Type B pancreatic cell (in vitro differentiated cells): Measurements from ENCODE around the gene KHSRP. TPM values are rescaled to one million over a fixed set of nuclear protein-coding genes. Genes with fewer than 3 reads are reported as not detected.

Experiments used
- DNase-seq: peaks from one replicate; pipeline ENCODE4 v3.0.0; 2021; ENCODE audit warnings: mixed read lengths; ENCODE audit not compliant: unreplicated experiment; ENCODE audit errors: extremely low spot score
- H3K27ac Mint-ChIP-seq: 2 replicates; pipeline ENCODE4 v1.8.0; 2021; ENCODE audit warnings: mild to moderate bottlenecking, mixed read lengths
- H3K27me3 Mint-ChIP-seq: 2 replicates; pipeline ENCODE4 v1.8.0; 2021; ENCODE audit warnings: mixed read lengths
- H3K36me3 Mint-ChIP-seq: 2 replicates; pipeline ENCODE4 v1.8.0; 2021; ENCODE audit warnings: mixed read lengths
- H3K4me1 Mint-ChIP-seq: one replicate; pipeline ENCODE4 v1.8.0; 2021; ENCODE audit warnings: mixed read lengths; ENCODE audit not compliant: unreplicated experiment
- H3K4me3 Mint-ChIP-seq: 2 replicates; pipeline ENCODE4 v1.8.0; 2021; ENCODE audit warnings: mild to moderate bottlenecking, mixed read lengths
- H3K9me3 Mint-ChIP-seq: 2 replicates; pipeline ENCODE4 v1.8.0; 2021; ENCODE audit warnings: mixed read lengths
- total RNA-seq: library from RNA; stranded (reverse); gene quantifications from 2 replicates; pipeline ENCODE4 v1.2.1, GENCODE V29; 2021; ENCODE audit warnings: low replicate concordance
- TF ChIP-seq, protein P1 (sequence below): fragments of 200-600 bp; sonication (generic); conservative IDR thresholded peaks from 2 replicates; pipeline ENCODE4 v1.5.0; 2021; ENCODE audit warnings: antibody characterized with exemption, mild to moderate bottlenecking

KHSRP gene
- total RNA-seq, 1 donor from 2014 or later: 414 TPM

DNA sequence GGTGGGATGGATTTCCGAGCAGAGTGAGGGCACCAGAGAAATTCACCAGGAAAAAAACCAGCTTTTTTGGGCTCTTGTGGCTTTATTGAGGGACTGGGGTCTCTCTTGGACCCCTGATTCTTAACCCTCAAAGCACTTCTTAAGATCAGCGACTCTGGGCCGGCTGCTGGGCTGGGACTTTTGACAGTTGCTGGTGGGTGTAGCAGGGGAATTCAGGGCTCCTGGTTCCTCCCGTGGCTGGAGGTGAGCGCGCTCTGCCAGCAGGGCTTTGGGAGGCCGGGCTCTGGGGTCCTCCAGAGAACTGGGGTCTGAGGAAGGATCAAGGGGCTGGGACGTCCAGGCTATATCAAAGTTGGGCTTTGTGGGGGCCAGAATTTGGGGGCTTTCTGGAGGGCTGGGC is 42.8 kb upstream of the KHSRP start:
- Mint-ChIP-seq H3K4me3 (no peak overlapping the region), H3K36me3 (no peaks in the 10 kb centered on the region), H3K27me3 (peaks cover 33% of the 10 kb centered on the region), H3K4me1 (peaks cover 5% of the 10 kb centered on the region), H3K9me3 (no peaks in the 10 kb centered on the region), H3K27ac (peak overlapping the region; percentile 34)
- no peak for DNase-seq
- TF ChIP-seq, protein P1, sequence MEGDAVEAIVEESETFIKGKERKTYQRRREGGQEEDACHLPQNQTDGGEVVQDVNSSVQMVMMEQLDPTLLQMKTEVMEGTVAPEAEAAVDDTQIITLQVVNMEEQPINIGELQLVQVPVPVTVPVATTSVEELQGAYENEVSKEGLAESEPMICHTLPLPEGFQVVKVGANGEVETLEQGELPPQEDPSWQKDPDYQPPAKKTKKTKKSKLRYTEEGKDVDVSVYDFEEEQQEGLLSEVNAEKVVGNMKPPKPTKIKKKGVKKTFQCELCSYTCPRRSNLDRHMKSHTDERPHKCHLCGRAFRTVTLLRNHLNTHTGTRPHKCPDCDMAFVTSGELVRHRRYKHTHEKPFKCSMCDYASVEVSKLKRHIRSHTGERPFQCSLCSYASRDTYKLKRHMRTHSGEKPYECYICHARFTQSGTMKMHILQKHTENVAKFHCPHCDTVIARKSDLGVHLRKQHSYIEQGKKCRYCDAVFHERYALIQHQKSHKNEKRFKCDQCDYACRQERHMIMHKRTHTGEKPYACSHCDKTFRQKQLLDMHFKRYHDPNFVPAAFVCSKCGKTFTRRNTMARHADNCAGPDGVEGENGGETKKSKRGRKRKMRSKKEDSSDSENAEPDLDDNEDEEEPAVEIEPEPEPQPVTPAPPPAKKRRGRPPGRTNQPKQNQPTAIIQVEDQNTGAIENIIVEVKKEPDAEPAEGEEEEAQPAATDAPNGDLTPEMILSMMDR: no peak

DNA sequence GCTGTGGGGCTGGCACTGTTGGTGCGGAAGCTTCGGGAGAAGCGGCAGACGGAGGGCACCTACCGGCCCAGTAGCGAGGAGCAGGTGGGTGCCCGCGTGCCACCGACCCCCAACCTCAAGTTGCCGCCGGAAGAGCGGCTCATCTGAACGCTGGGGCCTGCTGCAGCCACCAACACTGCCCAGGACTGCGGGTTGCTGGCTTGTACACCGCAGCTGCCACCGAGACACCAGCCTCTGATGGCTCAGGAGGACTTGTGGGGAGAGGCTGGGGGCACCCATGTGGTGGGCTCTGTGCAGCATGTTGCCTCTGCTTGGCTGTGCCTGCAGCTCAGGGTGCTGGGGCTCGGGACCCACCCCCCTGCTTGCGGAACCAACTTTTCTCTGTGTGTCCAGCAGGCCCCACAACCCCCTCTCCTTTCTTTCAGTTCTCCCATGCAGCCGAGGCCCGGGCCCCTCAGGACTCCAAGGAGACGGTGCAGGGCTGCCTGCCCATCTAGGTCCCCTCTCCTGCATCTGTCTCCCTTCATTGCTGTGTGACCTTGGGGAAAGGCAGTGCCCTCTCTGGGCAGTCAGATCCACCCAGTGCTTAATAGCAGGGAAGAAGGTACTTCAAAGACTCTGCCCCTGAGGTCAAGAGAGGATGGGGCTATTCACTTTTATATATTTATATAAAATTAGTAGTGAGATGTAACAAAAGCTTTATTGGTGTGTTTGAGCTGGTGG is 42.1 kb upstream of the KHSRP start:
- Mint-ChIP-seq H3K9me3 (no peaks in the 10 kb centered on the region), H3K36me3 (no peaks in the 10 kb centered on the region), H3K27ac (no peak overlapping the region), H3K4me1 (peaks cover 5% of the 10 kb centered on the region), H3K4me3 (no peak overlapping the region), H3K27me3 (peaks cover 38% of the 10 kb centered on the region)
- DNase-seq: no peak
- TF ChIP-seq, protein P1: no peak

DNA sequence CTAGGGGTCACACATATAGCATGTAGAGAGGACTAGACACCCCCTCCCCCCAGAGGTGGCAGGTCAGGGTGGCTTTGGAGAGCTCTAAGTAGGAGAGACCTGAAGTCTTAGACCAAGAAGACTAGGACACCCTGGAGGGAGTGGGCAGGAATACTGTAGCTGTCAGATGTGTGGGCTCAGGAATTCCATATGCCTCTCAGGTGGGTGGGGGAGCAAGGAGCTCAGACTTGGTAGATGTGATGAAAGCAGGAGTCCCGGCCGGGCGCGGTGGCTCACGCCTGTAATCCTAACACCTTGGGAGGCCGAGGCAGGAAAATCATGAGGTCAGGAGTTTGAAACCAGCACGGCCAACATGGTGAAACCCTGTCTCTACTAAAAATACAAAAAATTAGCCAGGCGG is 41.1 kb upstream of the KHSRP start:
- no peaks in the 10 kb centered on the region for H3K9me3 Mint-ChIP-seq
- DNase-seq: no peak

DNA sequence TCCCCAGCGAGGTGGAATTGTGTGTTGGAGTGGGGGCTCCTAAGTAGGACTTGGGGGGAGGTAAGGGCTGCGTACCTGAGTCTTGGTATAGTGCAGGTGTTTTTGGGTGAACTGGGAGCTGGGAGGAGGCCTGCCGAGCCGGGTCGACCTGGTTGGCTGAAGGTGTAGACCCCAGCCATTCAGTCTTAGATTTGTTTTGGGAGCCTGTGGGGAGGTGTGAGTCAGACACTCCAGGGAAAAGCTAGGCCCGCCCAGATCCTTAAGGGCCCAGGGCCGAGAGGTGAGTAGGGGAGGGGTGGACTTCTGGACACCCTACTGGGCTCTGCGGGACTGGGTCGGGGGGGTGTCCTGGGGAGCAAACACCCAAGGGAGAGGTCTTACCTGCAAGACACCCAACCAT is 40.4 kb upstream of the KHSRP start:
- Mint-ChIP-seq H3K4me3 (peak overlapping the region; percentile 92), H3K27me3 (peaks cover 40% of the 10 kb centered on the region), H3K36me3 (peaks cover 2% of the 10 kb centered on the region), H3K27ac (peak overlapping the region; percentile 89), H3K4me1 (peaks cover 12% of the 10 kb centered on the region), H3K9me3 (no peaks in the 10 kb centered on the region)
- TF ChIP-seq, protein P1: no peak
- DNase-seq: no peak

More for the DNA sequence above, 41.1 kb upstream of the KHSRP start:
- Mint-ChIP-seq H3K36me3 (no peaks in the 10 kb centered on the region), H3K27ac (peak overlapping the region; percentile 89), H3K4me1 (peaks cover 6% of the 10 kb centered on the region), H3K4me3 (peak overlapping the region; percentile 92), H3K27me3 (peaks cover 38% of the 10 kb centered on the region)
- TF ChIP-seq, protein P1: no peak

DNA sequence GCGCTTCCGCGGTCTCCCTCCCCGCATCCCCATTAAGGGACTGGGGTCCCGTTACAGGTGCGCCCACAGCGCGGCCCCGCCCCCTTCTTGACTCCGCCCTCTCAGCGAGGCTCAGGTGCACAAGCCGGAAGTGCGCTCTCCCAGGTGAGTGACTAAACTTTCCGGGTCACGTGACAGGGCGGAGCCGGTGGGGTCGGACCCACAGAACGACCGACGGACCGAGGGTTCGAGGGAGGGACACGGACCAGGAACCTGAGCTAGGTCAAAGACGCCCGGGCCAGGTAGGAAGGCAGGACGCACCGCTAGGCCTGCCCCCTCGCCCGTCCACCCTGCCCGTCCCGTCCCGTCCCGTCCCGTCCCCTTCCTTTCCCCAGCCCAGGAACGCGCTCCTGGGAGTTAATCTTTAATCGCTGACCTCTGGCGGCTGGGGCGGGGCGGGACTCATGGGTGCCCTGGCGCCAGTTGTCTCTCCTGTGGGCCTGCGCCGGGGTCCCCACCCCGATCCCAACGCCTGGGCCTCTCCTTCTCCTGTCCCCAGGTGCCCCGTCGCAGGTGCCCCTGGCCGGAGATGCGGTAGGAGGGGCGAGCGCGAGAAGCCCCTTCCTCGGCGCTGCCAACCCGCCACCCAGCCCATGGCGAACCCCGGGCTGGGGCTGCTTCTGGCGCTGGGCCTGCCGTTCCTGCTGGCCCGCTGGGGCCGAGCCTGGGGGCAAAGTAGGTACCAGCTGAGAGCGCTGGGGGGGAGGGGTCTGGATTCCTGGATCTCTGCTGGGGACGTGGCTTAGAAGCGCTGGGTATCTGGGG is 39.7 kb upstream of the KHSRP start, which contains the start of gene CRB3:
CRB3 (plus strand) TSS at position 202 of the 804 bp plus-strand sequence; CDS start at position 633, 431 bp downstream.
- DNase-seq: peak; percentile 84
- peak within 1 kb of the TSS; percentile 92 for H3K4me3 Mint-ChIP-seq

More for the DNA sequence above, 39.7 kb upstream of the KHSRP start, which contains the start of gene CRB3:
- peaks cover 40% of the 10 kb centered on the region for H3K27me3 Mint-ChIP-seq
- TF ChIP-seq, protein P1: no peak
- H3K36me3 Mint-ChIP-seq: peaks cover 4% of the 10 kb centered on the region
- peak within 1 kb of the TSS; percentile 99 for H3K27ac Mint-ChIP-seq
- H3K4me1 Mint-ChIP-seq: peaks cover 14% of the 10 kb centered on the region
- no peaks in the 10 kb centered on the region for H3K9me3 Mint-ChIP-seq
